SW 1271 (cell line): Measurements from ENCODE around the gene ADAMTS14.
"Not testable (repeated sequence)": the region's sequence is repeated elsewhere in the genome, so short reads cannot be mapped to it uniquely, and the experiment has no call there.

ENCODE experiments used
- DNase-seq, 2 experiments: peaks; one replicate each; lab custom pipeline; 2025; lab: John Stamatoyannopoulos, UW

Gene ADAMTS14

GRCh38 chr10:70672165-70673042 lies at the start of gene ADAMTS14:
ADAMTS14 (plus strand) TSS chr10:70672506; CDS start chr10:70672803, 297 bp downstream.
- peak in 1 of 2 experiments; percentile 16 for DNase-seq

- no peak for DNase-seq
These were observed 49.8 kb upstream of the ADAMTS14 start for GRCh38 chr10:70622541-70622940.

- no peak for DNase-seq
These were observed 49.1 kb upstream of the ADAMTS14 start for GRCh38 chr10:70622981-70623844.

- no peak for DNase-seq
These were observed 46.2 kb upstream of the ADAMTS14 start for GRCh38 chr10:70626056-70626455.

- DNase-seq: no peak
These were observed 43.0 kb upstream of the ADAMTS14 start for GRCh38 chr10:70629338-70629737.

GRCh38 chr10:70631735-70632134 lies 40.6 kb upstream of the ADAMTS14 start:
- not testable (repeated sequence) for DNase-seq

- no peak for DNase-seq
These were observed 38.3 kb upstream of the ADAMTS14 start for GRCh38 chr10:70634011-70634410.

GRCh38 chr10:70634515-70634914 lies 37.8 kb upstream of the ADAMTS14 start:
- not testable (repeated sequence) for DNase-seq

GRCh38 chr10:70639640-70640383 lies 32.5 kb upstream of the ADAMTS14 start:
- DNase-seq: not testable (repeated sequence)

GRCh38 chr10:70643272-70643671 lies 29.0 kb upstream of the ADAMTS14 start:
- not testable (repeated sequence) for DNase-seq

- not testable (repeated sequence) for DNase-seq
These were observed 27.3 kb upstream of the ADAMTS14 start for GRCh38 chr10:70644959-70645358.

GRCh38 chr10:70647086-70647485 lies 25.2 kb upstream of the ADAMTS14 start:
- no peak for DNase-seq

- DNase-seq: no peak
These were observed 23.9 kb upstream of the ADAMTS14 start for GRCh38 chr10:70648427-70648826.

GRCh38 chr10:70649526-70649925 lies 22.8 kb upstream of the ADAMTS14 start:
- DNase-seq: peak in 1 of 2 experiments; percentile 17

- no peak for DNase-seq
These were observed 22.2 kb upstream of the ADAMTS14 start for GRCh38 chr10:70650104-70650503.

GRCh38 chr10:70650718-70651117 lies 21.6 kb upstream of the ADAMTS14 start:
- DNase-seq: no peak

- no peak for DNase-seq
These were observed 20.6 kb upstream of the ADAMTS14 start for GRCh38 chr10:70651661-70652060.

GRCh38 chr10:70652761-70653657 lies 19.3 kb upstream of the ADAMTS14 start:
- no peak for DNase-seq

GRCh38 chr10:70655316-70655715 lies 17.0 kb upstream of the ADAMTS14 start:
- no peak for DNase-seq

- DNase-seq: peak in 1 of 2 experiments; percentile 19
These were observed 15.8 kb upstream of the ADAMTS14 start for GRCh38 chr10:70656489-70656888.

- DNase-seq: no peak
These were observed 15.3 kb upstream of the ADAMTS14 start for GRCh38 chr10:70657041-70657440.
